HTERT RPE-1 (cell line): ENCODE results near the gene MGRN1.

Experiments
- in situ Hi-C: fragments of 300-500 bp; cut with MboI; formaldehyde crosslinking; loops from 4 replicates; pipeline ENCODE4 v1.14.3; 2020; ENCODE audit warnings: low sequenced_read_pairs

The MGRN1 gene

GRCh38 chr16:4695473-4696171, 71.0 kb downstream of the MGRN1 start:
- in situ Hi-C loops, result no loop called here

- in situ Hi-C loops, result no loop called here
Observed at GRCh38 chr16:4696172-4696904, 71.7 kb downstream of the MGRN1 start.

- in situ Hi-C loops, result no loop called here
Observed at GRCh38 chr16:4696905-4697847, 72.5 kb downstream of the MGRN1 start.

- in situ Hi-C loops, result no loop called here
Observed at GRCh38 chr16:4697848-4698291, 73.2 kb downstream of the MGRN1 start.

GRCh38 chr16:4698321-4699045, 73.9 kb downstream of the MGRN1 start:
- in situ Hi-C loops, result no loop called here

GRCh38 chr16:4699046-4699556, 74.5 kb downstream of the MGRN1 start:
- in situ Hi-C loops, result no loop called here

GRCh38 chr16:4700380-4700996, 75.9 kb downstream of the MGRN1 start:
- in situ Hi-C loops, result no loop called here

GRCh38 chr16:4700997-4701743, 76.5 kb downstream of the MGRN1 start:
- in situ Hi-C loops, result no loop called here

- in situ Hi-C loops, result no loop called here
Observed at GRCh38 chr16:4701791-4702465, 77.3 kb downstream of the MGRN1 start.

- in situ Hi-C loops, result no loop called here
Observed at GRCh38 chr16:4702466-4702808, 77.8 kb downstream of the MGRN1 start.

- in situ Hi-C loops, result no loop called here
Observed at GRCh38 chr16:4703906-4704305, 79.3 kb downstream of the MGRN1 start.

- in situ Hi-C loops, result no loop called here
Observed at GRCh38 chr16:4704491-4704890, 79.9 kb downstream of the MGRN1 start.

- in situ Hi-C loops, result no loop called here
Observed at GRCh38 chr16:4704913-4705312, 80.3 kb downstream of the MGRN1 start.

- in situ Hi-C loops, result no loop called here
Observed at GRCh38 chr16:4706871-4707270, 82.2 kb downstream of the MGRN1 start.

GRCh38 chr16:4709481-4709880, 84.9 kb downstream of the MGRN1 start:
- in situ Hi-C loops, result no loop called here

GRCh38 chr16:4713663-4714501, 89.3 kb downstream of the MGRN1 start:
- in situ Hi-C loops, result no loop called here

- in situ Hi-C loops, result no loop called here
Observed at GRCh38 chr16:4714996-4715395, 90.4 kb downstream of the MGRN1 start.

- in situ Hi-C loops, result no loop called here
Observed at GRCh38 chr16:4718466-4718865, 93.8 kb downstream of the MGRN1 start.
